Pons (tissue), 1 donor: ENCODE results near the gene ZNF175.

Experiments used
- DNase-seq: peaks from one replicate; pipeline ENCODE4 v3.0.0-alpha.2; 2016; ENCODE audit warnings: low spot score

Gene ZNF175

GRCh38 chr19:51632126-51632525 lies 61.0 kb downstream of the ZNF175 start:
- DNase-seq: no peak

GRCh38 chr19:51637362-51637978 lies 66.4 kb downstream of the ZNF175 start:
- DNase-seq: no peak

DNA sequence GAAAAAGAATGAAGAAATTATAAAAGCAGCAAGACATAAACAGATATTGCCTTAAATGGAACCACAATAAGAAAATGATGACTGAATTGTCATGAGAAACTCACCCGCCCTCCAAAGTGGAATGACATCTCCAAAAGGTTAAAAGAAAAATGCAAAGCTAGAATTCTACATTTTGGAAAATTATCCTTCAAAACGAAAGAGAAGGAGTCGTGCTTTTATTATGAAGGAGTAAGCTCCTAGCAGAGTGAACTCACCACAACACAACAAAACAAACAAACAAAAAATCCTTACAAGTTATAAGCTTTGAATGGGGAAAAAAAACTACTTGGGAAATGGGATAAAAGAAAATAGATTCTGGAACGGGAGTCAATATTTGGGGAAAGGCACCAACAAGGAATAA lies 68.8 kb downstream of the ZNF175 start:
- no peak for DNase-seq

DNA sequence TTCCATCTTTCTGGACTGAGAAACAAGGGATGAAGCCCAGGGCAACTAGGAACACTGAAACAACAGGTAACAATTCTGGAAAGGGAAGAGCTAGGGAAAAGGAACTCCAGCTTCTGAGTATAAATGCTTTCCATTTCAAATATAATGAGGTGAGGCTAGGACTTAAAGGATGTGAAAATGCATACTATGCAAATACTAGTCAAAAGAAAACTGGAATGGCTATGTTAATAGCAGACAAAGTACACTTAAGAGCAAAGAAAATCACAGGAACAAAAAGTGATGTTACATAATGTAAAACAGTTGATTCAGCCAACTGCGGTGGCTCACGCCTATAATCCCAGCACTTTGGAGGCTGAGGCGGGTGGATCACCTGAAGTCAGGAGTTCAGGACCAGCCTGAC lies 69.3 kb downstream of the ZNF175 start:
- no peak for DNase-seq

GRCh38 chr19:51641648-51642047 lies 70.6 kb downstream of the ZNF175 start:
- DNase-seq: no peak
